Natural killer cell (primary cell): ENCODE measurements around the gene OR52K1. TPM values are rescaled to one million over a fixed set of nuclear protein-coding genes. Genes with fewer than 3 reads are reported as not detected.

Source experiments
- ATAC-seq, 3 donors: fragments of 150-1000 bp in 2 of 3; fragments of 200-7000 bp in 1 of 3; cut with Tn5 transposase; 1 replicate in 1 of 3; 2 replicates in 2 of 3; pipeline ENCODE4 v1.10.0; 2021; ENCODE audit warnings: mild to moderate bottlenecking in 2 of 3, moderate library complexity in 2 of 3
- DNase-seq, 2 donors: peaks; one replicate each; pipeline versions ENCODE4 v3.0.0 to v3.0.0-alpha.2; 2013 to 2021; ENCODE audit warnings: mixed read lengths in 1 of 2
- H3K27ac ChIP-seq: one replicate; pipeline ENCODE4 v1.5.1; 2013; ENCODE audit warnings: mild to moderate bottlenecking, low read length
- H3K27me3 ChIP-seq: one replicate; pipeline ENCODE4 v1.6.1; 2013; ENCODE audit warnings: low read length; ENCODE audit not compliant: control insufficient read depth, insufficient read depth
- H3K36me3 ChIP-seq: one replicate; pipeline ENCODE4 v1.6.1; 2013; ENCODE audit warnings: low read length; ENCODE audit not compliant: control insufficient read depth, insufficient read depth
- H3K4me1 ChIP-seq: one replicate; pipeline ENCODE4 v1.6.1; 2013; ENCODE audit warnings: low read length; ENCODE audit not compliant: control insufficient read depth, insufficient read depth
- H3K4me3 ChIP-seq: one replicate; pipeline ENCODE4 v1.5.1; 2013; ENCODE audit warnings: low read length
- H3K9me3 ChIP-seq: one replicate; pipeline ENCODE4 v1.6.1; 2013; ENCODE audit warnings: low read length; ENCODE audit not compliant: control insufficient read depth, insufficient read depth
- H3K27ac Mint-ChIP-seq, 2 donors: one replicate each; pipeline ENCODE4 v1.8.0; 2022; ENCODE audit warnings: mild to moderate bottlenecking in 2 of 2, mixed read lengths in 2 of 2, moderate library complexity in 1 of 2
- H3K27me3 Mint-ChIP-seq, 2 donors: one replicate each; pipeline ENCODE4 v1.8.0; 2022; ENCODE audit warnings: low read depth in 2 of 2, mixed read lengths in 2 of 2
- H3K36me3 Mint-ChIP-seq: one replicate; pipeline ENCODE4 v1.8.0; 2022; ENCODE audit warnings: mixed read lengths
- H3K4me1 Mint-ChIP-seq, 2 donors: one replicate each; pipeline ENCODE4 v1.8.0; 2022; ENCODE audit warnings: mixed read lengths in 2 of 2
- H3K4me3 Mint-ChIP-seq: one replicate; pipeline ENCODE4 v1.8.0; 2022; ENCODE audit warnings: mild to moderate bottlenecking, moderate library complexity, mixed read lengths
- H3K9me3 Mint-ChIP-seq, 2 donors: one replicate each; pipeline ENCODE4 v1.8.0; 2022; ENCODE audit warnings: mixed read lengths in 2 of 2
- WGBS: methylation state at CpG from one replicate; pipeline ENCODE4 v1.1.7; 2013; ENCODE audit warnings: missing lambda C conversion rate; ENCODE audit not compliant: insufficient coverage; 5-methylcytosine and 5-hydroxymethylcytosine counted together
- intact Hi-C: fragments of 100-400 bp; cut with micrococcal nuclease; formaldehyde crosslinking; loops from one replicate; pipeline ENCODE4 v1.14.2; 2022
- total RNA-seq, 4 donors: library from RNA; stranded (reverse); fragments of 120-200 nt in 1 of 4; gene quantifications; one replicate each; pipeline versions ENCODE4 v1.2.3 to v1.2.4, GENCODE V29; 2013 to 2022
- TF ChIP-seq, protein P1 (sequence below): fragments of 200-600 bp; IDR thresholded peaks from one replicate; pipeline ENCODE4 v1.8.0; 2022; ENCODE audit warnings: antibody characterized with exemption

The OR52K1 gene
- total RNA-seq, 3 donors from 2014 or later (not counting 1 experiment from before 2014, with no cell fraction given): not detected

DNA sequence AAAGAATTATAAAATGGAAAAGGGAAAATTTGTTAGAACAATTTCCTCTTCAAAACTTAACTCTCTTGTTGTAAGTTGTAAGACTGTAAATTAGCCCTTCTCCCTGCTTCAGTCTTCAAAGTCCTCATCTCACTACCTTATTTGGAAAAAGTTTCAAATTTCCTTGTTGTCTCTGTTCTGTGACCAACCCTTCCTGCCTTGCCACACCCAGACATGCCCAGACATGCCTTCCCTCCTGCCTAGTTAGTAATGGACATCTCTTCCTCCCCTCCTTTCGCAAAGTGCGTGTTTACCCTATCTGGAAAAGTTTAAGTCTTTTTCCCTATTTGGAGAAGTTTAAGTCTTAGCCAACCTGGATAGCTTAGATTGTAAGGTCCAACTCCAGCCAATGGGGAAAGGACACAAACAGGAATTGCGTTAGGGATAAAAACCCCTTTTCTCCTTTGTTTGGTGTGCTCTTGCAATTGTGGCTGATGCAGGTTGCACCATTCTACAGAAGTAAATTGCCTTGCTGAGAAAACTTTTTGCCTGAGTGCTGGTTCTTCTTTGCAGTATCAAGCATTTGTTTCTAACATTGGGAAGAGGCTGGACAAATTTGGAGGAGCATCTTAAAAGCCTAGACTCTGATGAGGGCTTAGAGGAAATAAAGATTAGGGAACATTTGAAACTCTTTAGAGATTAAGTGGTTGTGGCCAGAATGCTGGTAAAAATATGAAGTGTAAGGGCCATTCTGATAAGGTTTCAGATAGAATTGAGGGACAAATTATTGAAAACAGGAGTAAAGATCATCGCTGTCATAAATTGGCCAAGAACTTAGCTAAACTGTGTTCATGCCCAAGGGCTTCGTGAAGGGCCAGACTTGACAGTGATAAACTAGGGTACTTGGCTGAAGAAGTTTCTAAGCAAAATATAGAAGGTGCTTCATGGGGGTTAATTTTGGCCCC, 18.0 kb upstream of the OR52K1 start:
- H3K36me3 Mint-ChIP-seq: no peaks in the 10 kb centered on the region
- H3K9me3 Mint-ChIP-seq: peaks cover 0 to 4% of the 10 kb centered on the region in 2 donors
- H3K27me3 Mint-ChIP-seq: peaks cover 18 to 36% of the 10 kb centered on the region in 2 donors
- Histone ChIP-seq H3K27ac (no peak overlapping the region), H3K27me3 (no peaks in the 10 kb centered on the region), H3K4me3 (no peak overlapping the region), H3K36me3 (no peaks in the 10 kb centered on the region), H3K9me3 (peaks cover 5% of the 10 kb centered on the region), H3K4me1 (no peaks in the 10 kb centered on the region)
- no peaks in the 10 kb centered on the region for H3K4me1 Mint-ChIP-seq
- H3K27ac Mint-ChIP-seq: no peak overlapping the region
- no peak for DNase-seq
- ATAC-seq: no peak
- 91% methylated on average over 3 of the region's 5 CpGs for WGBS
- intact Hi-C loops: no loop called here
- TF ChIP-seq, protein P1, sequence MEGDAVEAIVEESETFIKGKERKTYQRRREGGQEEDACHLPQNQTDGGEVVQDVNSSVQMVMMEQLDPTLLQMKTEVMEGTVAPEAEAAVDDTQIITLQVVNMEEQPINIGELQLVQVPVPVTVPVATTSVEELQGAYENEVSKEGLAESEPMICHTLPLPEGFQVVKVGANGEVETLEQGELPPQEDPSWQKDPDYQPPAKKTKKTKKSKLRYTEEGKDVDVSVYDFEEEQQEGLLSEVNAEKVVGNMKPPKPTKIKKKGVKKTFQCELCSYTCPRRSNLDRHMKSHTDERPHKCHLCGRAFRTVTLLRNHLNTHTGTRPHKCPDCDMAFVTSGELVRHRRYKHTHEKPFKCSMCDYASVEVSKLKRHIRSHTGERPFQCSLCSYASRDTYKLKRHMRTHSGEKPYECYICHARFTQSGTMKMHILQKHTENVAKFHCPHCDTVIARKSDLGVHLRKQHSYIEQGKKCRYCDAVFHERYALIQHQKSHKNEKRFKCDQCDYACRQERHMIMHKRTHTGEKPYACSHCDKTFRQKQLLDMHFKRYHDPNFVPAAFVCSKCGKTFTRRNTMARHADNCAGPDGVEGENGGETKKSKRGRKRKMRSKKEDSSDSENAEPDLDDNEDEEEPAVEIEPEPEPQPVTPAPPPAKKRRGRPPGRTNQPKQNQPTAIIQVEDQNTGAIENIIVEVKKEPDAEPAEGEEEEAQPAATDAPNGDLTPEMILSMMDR: no peak
- H3K4me3 Mint-ChIP-seq: no peak overlapping the region

DNA sequence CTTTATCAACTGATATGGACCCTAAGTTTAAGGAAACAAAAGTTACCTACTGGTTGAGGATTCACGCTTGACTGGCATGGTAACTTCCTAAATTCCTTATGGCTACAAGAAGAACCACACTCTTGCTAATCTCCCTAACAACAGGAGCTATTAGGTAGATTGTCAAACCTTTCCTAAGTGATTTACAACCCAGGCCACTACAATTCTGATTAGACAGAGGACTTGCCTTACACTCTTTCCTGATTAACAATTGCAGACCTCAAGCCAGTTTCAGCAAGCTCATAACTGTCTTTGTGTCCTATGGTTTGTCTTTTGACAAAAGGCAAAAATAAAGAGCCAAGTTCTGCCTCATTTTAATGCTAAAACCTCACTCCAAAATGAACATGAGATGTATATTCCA, 17.0 kb upstream of the OR52K1 start:
- TF ChIP-seq, protein P1: no peak
- intact Hi-C loops: no loop called here
- H3K36me3 Mint-ChIP-seq: no peaks in the 10 kb centered on the region
- peaks cover 23 to 37% of the 10 kb centered on the region in 2 donors for H3K27me3 Mint-ChIP-seq
- no peak for DNase-seq
- H3K4me3 ChIP-seq: no peak overlapping the region
- H3K4me1 Mint-ChIP-seq: no peaks in the 10 kb centered on the region
- no peaks in the 10 kb centered on the region for H3K4me1 ChIP-seq
- peaks cover 5% of the 10 kb centered on the region for H3K9me3 ChIP-seq
- no peak overlapping the region for H3K4me3 Mint-ChIP-seq
- H3K9me3 Mint-ChIP-seq: peaks cover 0 to 4% of the 10 kb centered on the region in 2 donors
- WGBS: 82% methylated on average over 1 of the region's 1 CpG
- H3K27ac Mint-ChIP-seq: no peak overlapping the region
- H3K36me3 ChIP-seq: no peaks in the 10 kb centered on the region
- H3K27ac ChIP-seq: no peak overlapping the region
- H3K27me3 ChIP-seq: peaks cover 2% of the 10 kb centered on the region
- ATAC-seq: no peak

DNA sequence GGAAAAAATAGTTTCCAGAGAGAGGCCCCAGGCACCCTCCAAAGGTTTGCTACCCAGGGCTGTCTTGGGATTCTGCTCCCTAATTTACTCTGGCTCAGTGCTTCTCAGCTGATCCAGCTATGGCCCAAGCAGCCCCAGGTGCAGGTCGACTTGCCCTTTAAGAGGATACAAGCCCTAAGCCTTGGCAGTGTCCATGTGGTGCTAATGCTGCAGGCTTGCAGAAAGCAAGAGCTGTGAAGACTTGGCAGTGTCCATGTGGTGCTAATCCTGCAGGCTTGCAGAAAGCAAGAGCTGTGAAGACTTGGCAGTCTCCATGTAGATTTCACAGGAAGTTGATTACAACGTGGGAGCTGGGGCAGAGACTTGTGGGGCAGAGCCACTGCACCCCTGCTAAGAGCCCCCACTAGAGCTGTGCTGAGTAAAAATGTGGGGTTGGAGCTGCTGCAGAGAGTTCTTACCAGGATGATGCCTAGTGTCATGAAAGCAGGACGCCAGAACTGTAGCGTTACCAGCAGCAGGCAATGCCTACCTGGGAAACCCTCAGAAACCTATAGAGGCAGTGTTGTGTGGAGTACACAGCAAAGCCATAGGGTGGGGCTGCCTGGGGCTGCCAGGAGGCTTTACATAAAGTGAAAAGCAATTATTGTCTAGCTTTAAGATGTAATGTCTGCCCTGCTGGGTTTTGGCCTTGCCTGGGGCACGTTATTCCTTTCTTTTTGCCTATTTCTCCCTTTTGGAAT, 16.1 kb upstream of the OR52K1 start:
- Histone ChIP-seq H3K4me1 (no peaks in the 10 kb centered on the region), H3K36me3 (no peaks in the 10 kb centered on the region), H3K27me3 (peaks cover 2% of the 10 kb centered on the region), H3K27ac (no peak overlapping the region), H3K9me3 (peaks cover 5% of the 10 kb centered on the region), H3K4me3 (no peak overlapping the region)
- WGBS: 64% methylated on average over 5 of the region's 5 CpGs
- peaks cover 0 to 4% of the 10 kb centered on the region in 2 donors for H3K9me3 Mint-ChIP-seq
- no peak for ATAC-seq
- H3K4me3 Mint-ChIP-seq: no peak overlapping the region
- H3K4me1 Mint-ChIP-seq: no peaks in the 10 kb centered on the region
- H3K27me3 Mint-ChIP-seq: peaks cover 30 to 43% of the 10 kb centered on the region in 2 donors
- DNase-seq: no peak
- H3K36me3 Mint-ChIP-seq: no peaks in the 10 kb centered on the region
- TF ChIP-seq, protein P1: no peak
- H3K27ac Mint-ChIP-seq: no peak overlapping the region
- intact Hi-C loops: no loop called here
